Endothelial cell (in vitro differentiated cells): ENCODE results near the gene LYPD5. TPM values are rescaled to one million over a fixed set of nuclear protein-coding genes. Genes with fewer than 3 reads are reported as not detected.
"Not testable (repeated sequence)": the region's sequence is repeated elsewhere in the genome, so short reads cannot be mapped to it uniquely, and the experiment has no call there.

Experiments
- DNase-seq: peaks from one replicate; pipeline ENCODE4 v3.0.0; 2021; ENCODE audit warnings: low spot score
- H3K27ac Mint-ChIP-seq: one replicate; pipeline ENCODE4 v1.8.0; 2021; ENCODE audit warnings: mixed read lengths, inconsistent platforms; ENCODE audit not compliant: unreplicated experiment
- H3K27me3 Mint-ChIP-seq: one replicate; pipeline ENCODE4 v1.8.0; 2021; ENCODE audit warnings: mild to moderate bottlenecking, moderate library complexity, mixed read lengths, inconsistent platforms; ENCODE audit not compliant: unreplicated experiment
- H3K36me3 Mint-ChIP-seq: one replicate; pipeline ENCODE4 v1.8.0; 2021; ENCODE audit warnings: mild to moderate bottlenecking, low read depth, mixed read lengths, inconsistent platforms; ENCODE audit not compliant: unreplicated experiment
- H3K4me1 Mint-ChIP-seq: one replicate; pipeline ENCODE4 v1.8.0; 2021; ENCODE audit warnings: mild to moderate bottlenecking, mixed read lengths, inconsistent platforms; ENCODE audit not compliant: unreplicated experiment
- H3K4me3 Mint-ChIP-seq: one replicate; pipeline ENCODE4 v1.8.0; 2021; ENCODE audit warnings: mild to moderate bottlenecking, mixed read lengths, inconsistent platforms; ENCODE audit not compliant: unreplicated experiment
- H3K9me3 Mint-ChIP-seq: one replicate; pipeline ENCODE4 v1.8.0; 2021; ENCODE audit warnings: mixed read lengths, inconsistent platforms; ENCODE audit not compliant: unreplicated experiment
- total RNA-seq: library from RNA; stranded (reverse); fragmentation: NEBNext Ultra II Directional; extraction: Animal tissue kit (Norgen Biotek cat#: 25700); gene quantifications from one replicate; pipeline ENCODE4 v1.2.1, GENCODE V29; 2021; ENCODE audit not compliant: unreplicated experiment
- TF ChIP-seq, protein P1 (sequence below): fragments of 200-600 bp; sonication (generic); IDR thresholded peaks from one replicate; pipeline ENCODE4 v1.5.0; 2021; ENCODE audit warnings: antibody characterized with exemption; ENCODE audit not compliant: unreplicated experiment

Gene LYPD5
- total RNA-seq, 1 donor from 2014 or later: not detected

DNA sequence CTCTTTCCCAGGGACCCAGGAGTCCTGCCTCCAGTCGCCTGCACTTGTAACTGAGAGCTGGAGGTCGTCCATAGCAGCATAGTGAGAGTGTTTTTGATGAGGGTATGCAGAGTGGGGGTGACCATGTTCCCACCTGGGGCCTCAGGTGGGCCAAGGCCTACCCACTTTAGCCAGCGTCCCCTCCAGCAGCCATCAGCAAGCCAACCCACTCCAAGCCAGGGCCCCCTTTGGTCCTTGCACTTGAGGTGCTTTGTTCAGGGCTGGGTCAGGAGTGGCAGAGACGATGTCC is 35.5 kb downstream of the LYPD5 start:
- TF ChIP-seq, protein P1, sequence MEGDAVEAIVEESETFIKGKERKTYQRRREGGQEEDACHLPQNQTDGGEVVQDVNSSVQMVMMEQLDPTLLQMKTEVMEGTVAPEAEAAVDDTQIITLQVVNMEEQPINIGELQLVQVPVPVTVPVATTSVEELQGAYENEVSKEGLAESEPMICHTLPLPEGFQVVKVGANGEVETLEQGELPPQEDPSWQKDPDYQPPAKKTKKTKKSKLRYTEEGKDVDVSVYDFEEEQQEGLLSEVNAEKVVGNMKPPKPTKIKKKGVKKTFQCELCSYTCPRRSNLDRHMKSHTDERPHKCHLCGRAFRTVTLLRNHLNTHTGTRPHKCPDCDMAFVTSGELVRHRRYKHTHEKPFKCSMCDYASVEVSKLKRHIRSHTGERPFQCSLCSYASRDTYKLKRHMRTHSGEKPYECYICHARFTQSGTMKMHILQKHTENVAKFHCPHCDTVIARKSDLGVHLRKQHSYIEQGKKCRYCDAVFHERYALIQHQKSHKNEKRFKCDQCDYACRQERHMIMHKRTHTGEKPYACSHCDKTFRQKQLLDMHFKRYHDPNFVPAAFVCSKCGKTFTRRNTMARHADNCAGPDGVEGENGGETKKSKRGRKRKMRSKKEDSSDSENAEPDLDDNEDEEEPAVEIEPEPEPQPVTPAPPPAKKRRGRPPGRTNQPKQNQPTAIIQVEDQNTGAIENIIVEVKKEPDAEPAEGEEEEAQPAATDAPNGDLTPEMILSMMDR: no peak
- Mint-ChIP-seq H3K27ac (no peak overlapping the region), H3K27me3 (peaks cover 18% of the 10 kb centered on the region)

DNA sequence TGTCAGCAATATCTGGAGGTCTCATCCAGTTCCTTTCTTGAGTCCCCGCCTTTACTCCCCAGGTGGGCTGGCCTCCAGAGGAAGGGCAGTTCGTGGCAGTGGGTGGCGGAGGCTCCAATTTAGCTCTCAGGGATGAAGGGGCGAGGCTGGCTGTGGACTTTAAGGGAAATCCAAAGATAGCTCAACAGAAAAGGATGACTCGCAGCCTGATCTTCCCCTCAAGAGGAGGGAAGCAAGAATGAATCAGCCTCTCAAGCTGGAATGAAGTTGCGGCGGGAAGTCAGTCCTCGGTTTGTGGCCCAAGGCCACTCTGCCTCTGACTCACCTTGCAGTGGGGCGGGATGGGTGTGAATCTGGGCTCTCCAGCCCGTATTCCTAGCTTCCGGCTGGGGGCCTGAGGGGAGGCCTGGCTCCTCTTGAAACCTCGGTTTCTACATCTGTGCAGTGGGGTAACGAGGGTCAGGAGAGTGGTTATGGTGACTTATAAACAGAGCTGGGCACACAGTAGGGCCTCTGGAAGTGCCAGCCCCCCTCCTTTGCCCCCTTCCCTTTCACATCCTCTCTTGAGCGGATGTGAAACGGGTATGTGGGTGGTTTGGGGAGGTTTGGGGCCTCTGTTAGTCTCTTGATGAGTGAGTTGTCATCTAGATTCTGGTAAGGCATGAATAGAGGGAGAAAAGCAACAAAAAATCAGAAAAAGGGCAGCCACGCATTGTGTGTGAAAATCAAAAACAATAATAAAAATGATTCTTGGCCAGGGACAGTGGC is 37.0 kb downstream of the LYPD5 start:
- H3K4me1 Mint-ChIP-seq: no peaks in the 10 kb centered on the region
- TF ChIP-seq, protein P1: no peak
- H3K9me3 Mint-ChIP-seq: no peaks in the 10 kb centered on the region
- DNase-seq: no peak
- no peak overlapping the region for H3K27ac Mint-ChIP-seq
- H3K4me3 Mint-ChIP-seq: no peak overlapping the region
- no peaks in the 10 kb centered on the region for H3K36me3 Mint-ChIP-seq
- H3K27me3 Mint-ChIP-seq: peaks cover 10% of the 10 kb centered on the region

More for the DNA sequence above, 35.5 kb downstream of the LYPD5 start:
- DNase-seq: no peak
- H3K4me1 Mint-ChIP-seq: no peaks in the 10 kb centered on the region
- no peak overlapping the region for H3K4me3 Mint-ChIP-seq
- no peaks in the 10 kb centered on the region for H3K36me3 Mint-ChIP-seq
- H3K9me3 Mint-ChIP-seq: no peaks in the 10 kb centered on the region

DNA sequence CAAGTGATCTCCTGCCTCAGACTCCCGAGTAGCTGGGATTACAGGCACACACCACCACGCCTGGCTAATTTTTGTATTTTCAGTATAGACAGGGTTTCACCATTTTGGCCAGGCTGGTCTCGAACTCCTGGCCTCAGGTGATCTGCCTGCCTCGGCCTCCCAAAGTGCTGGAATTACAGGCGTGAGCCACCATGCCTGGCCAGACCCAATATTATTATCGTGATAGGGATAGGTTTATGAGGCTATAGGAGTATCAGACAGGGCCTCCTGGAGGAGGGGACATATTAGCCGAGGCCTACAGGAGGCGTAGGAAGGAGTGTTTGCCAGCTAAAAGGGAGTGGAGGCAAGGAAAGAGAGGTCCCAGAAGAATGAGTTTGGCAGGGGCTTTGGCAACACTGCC is 37.6 kb downstream of the LYPD5 start:
- H3K36me3 Mint-ChIP-seq, H3K4me1 Mint-ChIP-seq, H3K4me3 Mint-ChIP-seq, DNase-seq, H3K27me3 Mint-ChIP-seq, H3K9me3 Mint-ChIP-seq, H3K27ac Mint-ChIP-seq: not testable (repeated sequence)

DNA sequence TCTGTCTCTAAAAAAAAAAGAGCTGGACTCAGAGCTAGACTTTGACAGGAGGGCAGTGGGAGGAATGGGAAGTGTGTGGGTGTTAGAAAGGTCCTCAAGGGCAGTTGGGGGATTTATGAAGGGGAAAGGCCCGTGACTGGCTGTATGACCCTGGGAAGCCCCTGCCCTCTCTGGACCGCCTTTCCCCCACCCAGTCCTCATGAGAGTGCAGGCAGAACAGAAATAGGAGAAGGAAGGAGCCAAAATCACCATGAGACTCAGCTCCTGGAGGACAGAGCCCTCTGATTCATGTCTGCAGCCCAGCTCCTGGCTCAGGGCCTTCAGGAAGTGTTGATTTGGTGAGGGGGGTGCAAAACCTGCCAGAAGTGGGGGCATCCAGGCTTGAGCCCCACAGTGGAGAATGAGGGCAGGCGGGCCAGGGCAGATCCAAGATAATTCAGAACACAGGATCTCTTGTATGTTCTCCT is 38.7 kb downstream of the LYPD5 start:
- H3K4me3 Mint-ChIP-seq: no peak overlapping the region
- no peaks in the 10 kb centered on the region for H3K36me3 Mint-ChIP-seq
- no peaks in the 10 kb centered on the region for H3K4me1 Mint-ChIP-seq
- no peak for DNase-seq
- H3K27ac Mint-ChIP-seq: no peak overlapping the region
- TF ChIP-seq, protein P1: no peak
- H3K9me3 Mint-ChIP-seq: no peaks in the 10 kb centered on the region
- H3K27me3 Mint-ChIP-seq: peaks cover 3% of the 10 kb centered on the region

DNA sequence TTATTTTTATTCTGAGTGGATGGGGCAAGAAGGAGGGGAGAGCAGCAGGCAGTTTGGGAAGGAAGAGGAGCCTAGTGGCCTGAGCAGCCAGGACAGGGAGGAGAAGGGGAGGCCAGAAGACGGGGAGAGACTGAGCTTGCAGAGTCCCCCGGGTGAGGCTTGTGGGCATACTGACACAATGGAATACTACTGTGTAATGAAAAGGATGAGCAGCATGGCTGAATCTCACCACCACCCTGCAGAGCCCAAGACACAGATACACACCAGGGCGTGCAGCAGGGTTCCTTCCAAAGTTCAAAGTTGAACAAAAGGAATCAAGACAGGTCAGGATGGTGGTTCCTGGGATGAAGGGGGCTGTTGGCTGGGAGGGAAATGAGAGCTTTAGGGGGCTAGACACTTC is 39.4 kb downstream of the LYPD5 start:
- H3K36me3 Mint-ChIP-seq: no peaks in the 10 kb centered on the region

More for the DNA sequence above, 39.4 kb downstream of the LYPD5 start:
- H3K27ac Mint-ChIP-seq: no peak overlapping the region
- TF ChIP-seq, protein P1: no peak
- no peaks in the 10 kb centered on the region for H3K4me1 Mint-ChIP-seq
- no peak for DNase-seq
- peaks cover 3% of the 10 kb centered on the region for H3K27me3 Mint-ChIP-seq
- H3K9me3 Mint-ChIP-seq: no peaks in the 10 kb centered on the region
- no peak overlapping the region for H3K4me3 Mint-ChIP-seq
